CD1c-positive myeloid dendritic cell (primary cell): ENCODE data around the gene PCED1A.

Experiments used
- DNase-seq: peaks from one replicate; pipeline ENCODE4 v3.0.0-alpha.2; 2016; ENCODE audit errors: extremely low spot score

PCED1A gene

GRCh38 chr20:2804852-2805688, 35.4 kb downstream of the PCED1A start:
- no peak for DNase-seq

GRCh38 chr20:2804041-2804828, 36.2 kb downstream of the PCED1A start:
- no peak for DNase-seq

GRCh38 chr20:2801286-2801728, 39.1 kb downstream of the PCED1A start:
- DNase-seq = no peak

- DNase-seq = peak; percentile 62
Measured at GRCh38 chr20:2800521-2801285, 39.8 kb downstream of the PCED1A start, which contains the start of gene CPXM1. TSS of gene CPXM1 (minus strand) at chr20:2800627. CDS start at chr20:2800572, 55 bp downstream.

GRCh38 chr20:2799688-2800520, 40.6 kb downstream of the PCED1A start:
- DNase-seq = no peak

- no peak for DNase-seq
Measured at GRCh38 chr20:2799271-2799670, 41.2 kb downstream of the PCED1A start.

- DNase-seq = no peak
Measured at GRCh38 chr20:2798814-2799213, 41.6 kb downstream of the PCED1A start.

GRCh38 chr20:2798095-2798805, 42.2 kb downstream of the PCED1A start:
- DNase-seq = no peak

GRCh38 chr20:2797136-2797983, 43.1 kb downstream of the PCED1A start:
- no peak for DNase-seq

- DNase-seq = no peak
Measured at GRCh38 chr20:2796011-2796660, 44.3 kb downstream of the PCED1A start.

GRCh38 chr20:2795451-2795850, 45.0 kb downstream of the PCED1A start:
- DNase-seq = no peak

GRCh38 chr20:2794866-2795447, 45.5 kb downstream of the PCED1A start:
- DNase-seq = no peak

- DNase-seq = no peak
Measured at GRCh38 chr20:2794202-2794748, 46.2 kb downstream of the PCED1A start.

- no peak for DNase-seq
Measured at GRCh38 chr20:2793471-2793870, 47.0 kb downstream of the PCED1A start.
